Forelimb muscle (tissue), 1 donor: ENCODE results near the gene TCF3. TPM values are rescaled to one million over a fixed set of nuclear protein-coding genes. Genes with fewer than 3 reads are reported as not detected.
A peak's percentile ranks its signal among the peaks of the same experiment; 100 is the strongest.

Experiments used
- DNase-seq: peaks from one replicate; pipeline ENCODE4 v3.0.0-alpha.2; 2013; ENCODE audit warnings: low read depth
- polyA plus RNA-seq: library from polyadenylated mRNA; unstranded; fragments of 120-200 nt; gene quantifications from one replicate; pipeline ENCODE4 v1.2.1, GENCODE V29; 2013; ENCODE audit not compliant: insufficient read length

The TCF3 gene
- polyA plus RNA-seq, 1 donor = 124 TPM

DNA sequence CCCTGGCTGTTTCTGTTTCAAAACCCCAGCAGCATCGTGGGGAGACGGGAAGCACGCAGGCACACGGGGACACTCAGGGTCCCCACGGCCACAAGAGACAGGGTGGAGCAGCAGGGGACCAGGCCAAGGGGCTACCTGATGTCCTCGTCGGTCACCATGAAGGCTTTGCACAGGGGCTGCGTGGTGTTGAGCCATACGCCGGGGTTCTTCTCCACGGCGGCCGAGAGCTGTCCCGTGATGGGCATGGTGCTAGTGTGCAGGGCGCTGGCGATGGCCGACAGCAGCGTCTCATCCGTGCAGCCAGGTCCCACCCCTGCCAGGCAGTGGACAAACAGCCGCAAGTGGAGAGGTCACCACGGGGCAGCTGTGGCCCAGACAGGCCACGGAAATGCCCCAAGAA, 71.5 kb downstream of the TCF3 start:
- DNase-seq = no peak

DNA sequence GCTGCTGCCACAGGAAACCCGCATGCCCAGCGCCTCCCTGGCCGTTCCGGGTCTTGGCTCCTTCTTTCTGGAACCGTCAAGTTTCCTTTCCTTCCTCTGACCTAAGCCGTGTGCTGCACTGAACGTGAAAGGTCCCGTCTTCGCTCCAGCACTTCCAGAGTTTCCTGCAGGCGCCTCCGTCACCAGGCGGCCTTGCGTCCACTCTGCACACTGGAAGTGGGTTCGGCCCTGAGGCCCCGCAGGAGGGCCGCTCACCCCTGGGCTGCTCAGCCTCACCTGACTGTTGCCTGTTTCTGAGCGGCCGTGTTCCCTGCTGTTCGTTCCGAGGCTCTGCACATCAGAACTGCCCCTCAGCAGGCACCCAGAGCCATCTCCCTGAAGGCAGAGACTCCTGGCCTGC, 72.0 kb downstream of the TCF3 start:
- no peak for DNase-seq

DNA sequence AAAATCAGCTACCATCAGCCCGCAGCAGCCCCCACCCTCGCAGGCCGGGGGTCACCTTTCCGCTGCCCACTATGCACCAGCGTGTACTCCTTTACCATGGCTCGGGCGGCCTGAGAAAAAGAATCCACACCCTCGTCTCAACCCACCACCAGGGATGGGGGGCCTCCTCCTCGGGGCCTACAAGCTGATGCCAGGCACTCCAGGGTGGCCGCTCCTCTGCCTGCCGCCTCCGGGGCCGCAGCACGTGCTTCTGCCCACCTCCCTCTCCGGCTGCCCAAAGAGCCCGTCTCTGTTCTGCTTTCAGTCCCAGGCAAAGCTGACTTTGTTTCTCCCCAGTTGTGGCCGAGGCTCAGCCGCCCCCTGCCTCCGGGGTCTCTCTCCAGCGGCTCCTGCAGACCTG, 73.2 kb downstream of the TCF3 start:
- DNase-seq = no peak

DNA sequence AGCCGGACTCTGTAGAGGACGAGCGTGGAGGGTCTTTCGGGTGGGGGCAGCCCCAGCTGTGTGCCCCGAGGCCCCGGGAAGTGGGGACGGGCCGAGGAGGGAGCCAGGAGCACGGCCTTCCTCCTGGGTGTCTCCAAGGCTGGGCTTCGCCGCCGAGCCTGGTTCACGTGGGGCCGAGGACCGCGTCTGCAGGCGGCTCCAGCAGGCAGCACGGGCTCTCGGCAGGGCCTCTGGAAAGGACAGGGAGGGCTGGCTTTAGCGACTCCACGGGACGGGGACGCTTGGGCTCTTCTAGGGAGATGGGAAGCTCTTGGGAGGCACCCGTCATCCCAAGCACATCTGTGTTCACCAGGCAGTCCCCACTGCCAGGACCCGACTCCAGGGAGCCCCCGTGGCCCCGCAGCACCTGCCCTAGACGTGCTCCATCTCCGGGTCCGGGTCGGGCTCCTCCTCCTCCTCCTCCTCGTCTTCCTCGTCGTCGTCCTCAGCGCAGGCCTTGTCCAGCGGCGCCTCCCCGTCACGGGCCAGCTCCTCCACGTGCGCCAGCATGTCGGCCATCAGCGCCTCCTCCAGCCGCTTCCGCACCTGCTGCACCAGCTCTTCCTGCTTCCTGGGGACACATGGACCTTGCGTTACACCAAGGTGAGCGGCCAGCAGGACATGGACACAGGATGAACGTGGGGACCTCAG, 74.3 kb downstream of the TCF3 start:
- no peak for DNase-seq

DNA sequence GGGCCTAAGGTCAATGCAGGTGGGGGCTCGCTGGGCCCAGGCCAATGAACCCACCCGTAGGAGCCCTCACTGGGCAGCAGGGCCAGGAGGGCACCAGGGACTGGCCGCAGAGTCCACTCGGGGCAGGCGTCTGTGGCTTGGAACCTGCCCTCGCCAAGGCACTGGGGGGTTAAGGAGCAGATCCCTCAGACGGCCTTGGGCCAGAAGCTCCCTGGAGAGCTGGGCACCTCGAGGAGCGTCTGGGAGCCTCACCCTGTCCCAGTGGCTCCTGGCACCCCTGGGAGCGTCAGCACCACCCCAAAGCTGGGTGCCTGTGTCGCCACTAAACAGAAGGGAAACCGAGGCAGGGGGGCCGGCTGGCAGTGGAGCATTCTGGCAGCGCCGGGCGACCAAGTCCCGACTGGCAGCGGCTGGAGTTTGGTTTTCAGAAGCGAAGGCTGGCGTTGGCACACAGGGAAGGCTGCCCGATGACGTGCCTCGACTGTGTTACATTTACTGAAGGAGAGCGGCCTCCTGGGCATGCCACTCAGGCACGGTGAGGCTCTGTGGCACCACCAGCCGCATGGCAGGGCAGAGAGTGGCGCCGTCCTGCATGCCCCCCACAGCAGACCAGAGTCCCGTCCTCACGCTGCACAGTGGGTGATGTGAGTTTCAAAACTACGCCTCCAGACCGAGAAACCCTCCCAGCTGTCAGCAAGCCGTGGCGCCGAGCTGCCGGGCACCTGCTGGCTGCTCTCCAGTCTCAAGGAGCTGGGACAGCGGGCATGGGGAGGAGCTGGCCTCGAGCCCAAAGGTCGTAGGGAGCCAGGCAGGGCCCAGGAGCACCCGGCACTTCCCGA, 75.1 kb downstream of the TCF3 start:
- DNase-seq = no peak

DNA sequence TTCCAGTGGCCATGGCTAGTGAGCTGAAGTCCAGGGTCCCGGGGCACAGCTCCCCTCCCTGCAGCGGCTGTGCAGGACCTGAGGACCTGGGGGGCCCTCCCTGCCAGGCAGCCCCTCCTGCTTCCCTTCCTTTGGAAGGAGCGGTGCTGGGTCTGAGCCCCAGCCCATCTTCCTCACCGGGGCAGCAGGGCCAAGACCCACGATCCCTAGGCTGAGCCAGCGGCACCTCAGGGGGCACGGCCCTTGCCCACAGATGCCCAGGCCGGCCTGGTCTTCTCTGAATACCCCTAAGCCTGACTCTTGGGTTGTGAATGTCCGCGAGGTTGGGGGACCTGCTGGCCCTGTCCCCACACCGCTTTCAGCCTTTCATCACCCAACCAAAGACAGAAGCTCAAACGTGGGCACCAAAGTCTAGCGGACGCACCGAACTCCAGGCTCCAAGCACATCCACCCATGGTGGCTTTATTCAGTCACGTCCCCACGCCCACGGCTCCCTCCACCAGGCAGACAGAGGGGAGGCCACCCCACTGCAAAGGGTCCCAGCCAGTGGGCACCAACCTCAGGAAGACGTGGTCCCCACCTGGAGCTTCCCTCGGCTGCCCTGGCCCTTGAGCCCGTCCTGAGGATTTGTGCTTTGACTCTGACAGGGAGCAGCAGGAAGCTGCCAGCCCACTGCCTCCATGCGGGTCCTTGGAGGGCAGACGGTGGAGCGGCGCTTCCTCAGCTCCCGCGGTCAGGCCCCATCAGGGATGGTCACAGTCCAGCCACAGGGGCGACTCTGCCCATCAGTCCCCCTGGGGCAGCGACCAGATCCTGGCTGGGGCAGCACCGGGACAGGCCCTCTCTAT, 75.9 kb downstream of the TCF3 start:
- DNase-seq = no peak

DNA sequence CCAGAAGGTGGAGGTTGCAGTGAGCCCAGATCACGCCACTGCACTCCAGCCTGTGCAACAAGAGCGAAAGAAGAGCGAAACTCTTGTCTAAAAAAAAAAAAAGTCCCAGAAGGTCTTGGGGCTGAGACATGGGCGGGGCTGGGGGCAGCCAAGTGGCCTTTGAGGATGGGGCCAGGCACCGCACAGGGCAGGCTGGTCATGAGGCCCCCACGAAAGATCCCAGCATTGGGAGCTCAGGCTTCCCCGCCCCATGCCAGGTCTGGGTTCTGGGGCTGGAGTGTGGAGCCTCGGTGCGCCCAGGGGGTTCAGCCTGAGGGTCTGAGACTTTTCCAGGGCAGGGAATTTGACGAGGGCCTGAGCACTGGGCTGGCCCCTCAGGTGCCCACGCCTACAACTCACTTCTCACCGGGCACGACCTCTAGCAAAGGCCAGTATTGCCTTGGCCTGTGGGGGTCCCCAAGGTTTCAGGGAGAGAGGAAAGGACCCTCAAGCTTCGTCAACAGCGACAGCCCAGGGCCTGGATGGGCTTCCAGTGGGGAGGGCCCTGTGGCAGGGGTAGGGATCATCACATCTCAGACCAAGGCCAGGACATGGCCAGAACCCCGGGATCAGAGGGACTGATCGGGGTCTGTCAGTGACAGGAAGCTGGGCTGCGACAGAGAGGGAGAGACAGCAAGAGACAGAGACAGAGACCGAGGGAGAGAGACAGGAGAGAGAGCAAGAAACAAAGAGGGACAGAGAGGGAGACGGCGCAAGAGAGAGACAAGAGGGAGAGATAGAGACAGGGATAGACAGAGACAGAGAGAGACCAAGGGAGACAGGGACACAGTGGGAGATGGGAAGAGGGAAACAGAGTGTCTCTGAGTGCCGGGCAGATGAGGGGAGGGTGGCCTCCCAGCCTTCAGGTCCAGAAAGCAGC, 76.8 kb downstream of the TCF3 start:
- no peak for DNase-seq

DNA sequence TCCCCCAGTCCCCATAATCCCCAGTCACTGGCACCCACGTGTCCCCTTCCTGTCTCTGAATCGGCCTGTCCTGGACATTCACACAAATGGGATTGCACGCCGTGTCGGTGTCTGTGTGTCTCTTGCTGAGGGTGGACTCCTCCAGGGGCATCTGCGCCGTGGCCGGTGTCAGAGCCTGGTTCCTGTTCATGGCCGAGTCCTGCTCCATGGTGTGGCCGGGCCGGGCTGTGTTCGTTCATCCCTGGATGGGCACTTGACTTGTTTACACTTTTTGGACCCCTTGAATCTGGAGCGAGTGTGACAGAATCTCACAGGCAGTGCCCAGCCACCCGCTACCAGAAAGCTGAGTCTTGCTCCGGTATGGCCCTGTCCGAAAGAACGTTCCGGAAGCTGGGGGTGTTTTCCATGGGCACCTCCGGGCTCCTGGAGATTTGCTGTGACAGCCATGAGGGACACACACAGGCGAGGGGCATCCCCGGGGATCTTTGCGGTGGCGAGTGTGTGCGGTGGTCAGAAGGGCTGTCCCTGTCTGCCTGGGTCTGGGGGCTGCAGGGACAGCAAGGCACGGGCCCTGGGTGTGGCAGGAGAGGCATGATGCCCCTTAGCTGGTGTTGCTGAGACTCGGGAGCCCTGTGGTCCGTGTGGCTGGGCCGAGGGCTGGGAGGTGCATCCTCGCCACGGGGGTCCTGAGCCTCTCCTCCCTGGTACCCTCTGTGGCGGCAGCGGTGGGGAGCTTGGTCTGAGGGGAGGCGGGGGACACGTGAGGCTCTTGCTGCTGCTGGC, 77.9 kb downstream of the TCF3 start:
- no peak for DNase-seq

DNA sequence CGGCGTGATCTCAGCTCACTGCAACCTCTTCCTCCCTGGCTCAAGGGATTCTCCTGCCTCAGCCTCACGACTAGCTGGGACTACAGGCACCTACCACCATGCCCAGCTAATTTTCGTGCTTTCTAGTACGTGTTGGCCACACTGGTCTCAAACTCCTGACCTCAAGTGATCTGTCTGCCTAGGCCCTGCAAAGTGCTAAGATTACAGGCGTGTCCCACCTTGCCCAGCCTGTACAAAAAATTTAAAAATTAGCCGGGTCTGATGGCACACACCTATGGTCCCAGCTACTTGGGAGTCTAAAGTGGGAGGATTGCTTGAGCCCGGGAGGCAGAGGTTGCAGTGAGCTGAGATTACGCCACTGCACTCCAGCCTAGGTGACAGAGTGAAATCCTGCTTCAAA, 79.6 kb downstream of the TCF3 start:
- DNase-seq = no peak

DNA sequence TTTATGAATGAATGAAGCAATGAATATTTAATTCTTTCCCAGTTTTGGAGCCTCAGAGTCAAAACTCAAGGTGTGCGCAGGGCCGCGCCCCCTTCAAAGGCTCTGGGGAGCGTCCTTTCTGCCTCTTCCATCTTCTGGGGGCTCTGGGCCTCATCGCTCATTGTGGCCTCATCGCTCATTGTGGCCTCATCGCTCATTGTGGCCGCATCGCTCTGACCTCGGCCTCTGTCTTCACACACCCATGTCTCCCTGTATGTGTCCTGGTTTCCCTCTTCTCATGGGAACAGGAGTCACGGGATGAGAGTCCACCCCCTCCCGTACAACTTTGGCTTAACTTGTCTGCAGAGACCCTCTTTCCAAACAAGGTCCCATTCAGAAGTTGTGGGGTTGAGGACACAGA, 81.1 kb downstream of the TCF3 start:
- no peak for DNase-seq

DNA sequence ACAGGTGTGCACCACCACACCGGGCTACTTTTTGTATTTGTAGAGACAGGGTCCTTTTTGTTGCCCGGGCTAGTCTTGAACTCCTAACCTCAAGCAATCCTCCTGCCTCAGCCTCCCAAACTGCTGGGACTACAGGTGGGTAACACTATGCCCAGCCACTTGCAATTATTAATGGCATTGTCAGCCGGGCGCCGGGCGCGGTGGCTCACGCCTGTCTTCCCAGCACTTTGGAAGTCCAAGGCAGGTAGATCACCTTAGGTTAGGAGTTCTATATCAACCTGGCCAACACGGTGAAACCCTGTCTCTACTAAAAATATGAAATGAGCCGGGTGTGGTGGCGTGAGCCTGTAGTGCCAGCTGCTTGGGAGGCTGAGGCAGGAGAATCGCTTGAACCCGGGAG, 81.6 kb downstream of the TCF3 start:
- no peak for DNase-seq

DNA sequence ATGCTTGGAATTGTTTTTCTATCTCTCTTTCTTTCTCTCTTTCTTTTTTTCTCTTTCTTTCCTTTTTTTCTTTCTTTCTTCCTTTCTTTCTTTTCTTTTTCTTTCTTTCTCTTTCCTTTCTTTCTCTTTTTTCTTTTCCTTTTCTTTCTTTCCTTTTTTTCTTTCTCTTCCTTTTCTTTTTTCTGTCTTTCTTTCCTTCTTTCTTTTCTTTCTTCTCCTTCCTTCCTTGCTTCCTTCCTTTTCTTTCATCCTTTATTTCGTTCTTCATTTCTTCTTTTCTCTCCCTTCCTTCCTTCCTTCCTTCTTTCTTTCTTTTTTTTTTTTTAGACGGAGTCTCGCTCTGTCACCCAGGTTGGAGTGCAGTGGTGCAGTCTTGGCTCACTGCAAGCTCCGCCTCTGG, 82.4 kb downstream of the TCF3 start:
- no peak for DNase-seq

DNA sequence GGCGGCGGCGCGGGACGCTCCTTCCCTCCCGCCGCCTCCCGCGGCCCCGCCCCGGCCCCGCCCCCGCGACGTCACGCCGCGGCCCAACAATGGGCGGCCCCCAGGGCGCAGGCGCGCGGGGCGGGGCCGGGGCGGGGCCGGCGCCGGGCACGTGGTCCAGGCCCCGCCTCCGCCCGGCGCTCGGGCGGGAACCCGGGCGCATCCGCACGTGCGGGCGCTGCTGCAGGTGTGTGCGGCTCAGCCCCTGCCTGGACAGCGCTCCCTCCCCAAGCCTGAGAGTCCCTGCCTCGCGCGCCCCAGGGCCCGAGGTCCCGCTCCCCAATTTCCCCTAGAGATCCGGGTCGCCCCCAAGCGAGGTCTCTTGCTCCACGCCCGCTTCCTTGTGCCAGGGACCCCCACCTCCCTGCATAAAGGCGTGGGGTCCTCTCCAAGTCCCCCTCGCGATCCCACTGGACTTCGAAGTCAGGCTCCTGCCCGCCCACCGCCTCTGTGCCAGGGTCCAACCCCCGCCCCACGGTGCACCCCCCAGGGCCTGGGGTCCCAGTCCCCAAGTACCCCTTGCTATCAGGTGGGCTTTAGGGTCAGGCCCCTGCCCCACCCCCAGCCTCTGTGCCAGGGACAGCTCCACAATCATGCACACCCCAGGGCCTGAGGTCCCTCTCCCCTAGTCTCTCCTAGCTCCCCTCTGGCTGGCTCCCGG, 83.9 kb downstream of the TCF3 start, which contains the start of gene MEX3D:
Gene MEX3D (minus strand): TSS at position 6 of the 700 bp plus-strand sequence. CDS start 267 bp downstream, outside the sequence.
- no peak for DNase-seq

DNA sequence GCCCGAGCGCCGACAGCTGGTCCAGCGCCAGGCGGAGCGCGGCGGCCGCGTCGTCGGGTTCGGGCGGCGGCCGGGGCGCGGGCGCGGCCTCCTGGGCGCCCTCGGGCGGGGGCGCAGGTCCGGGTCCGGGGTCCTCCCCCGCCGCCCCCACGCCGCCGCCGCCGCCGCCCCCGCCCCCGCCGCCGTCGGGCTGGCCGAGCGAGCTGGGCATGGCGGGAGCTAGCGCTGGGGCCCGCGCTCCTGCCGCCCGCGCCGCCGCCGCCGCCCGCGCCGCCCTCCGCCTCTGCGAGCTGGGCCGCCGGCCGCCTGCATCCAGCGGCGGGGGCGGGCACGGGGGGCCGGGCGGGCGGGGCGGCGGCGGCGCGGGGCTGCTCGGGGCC, 84.6 kb downstream of the TCF3 start:
- no peak for DNase-seq

DNA sequence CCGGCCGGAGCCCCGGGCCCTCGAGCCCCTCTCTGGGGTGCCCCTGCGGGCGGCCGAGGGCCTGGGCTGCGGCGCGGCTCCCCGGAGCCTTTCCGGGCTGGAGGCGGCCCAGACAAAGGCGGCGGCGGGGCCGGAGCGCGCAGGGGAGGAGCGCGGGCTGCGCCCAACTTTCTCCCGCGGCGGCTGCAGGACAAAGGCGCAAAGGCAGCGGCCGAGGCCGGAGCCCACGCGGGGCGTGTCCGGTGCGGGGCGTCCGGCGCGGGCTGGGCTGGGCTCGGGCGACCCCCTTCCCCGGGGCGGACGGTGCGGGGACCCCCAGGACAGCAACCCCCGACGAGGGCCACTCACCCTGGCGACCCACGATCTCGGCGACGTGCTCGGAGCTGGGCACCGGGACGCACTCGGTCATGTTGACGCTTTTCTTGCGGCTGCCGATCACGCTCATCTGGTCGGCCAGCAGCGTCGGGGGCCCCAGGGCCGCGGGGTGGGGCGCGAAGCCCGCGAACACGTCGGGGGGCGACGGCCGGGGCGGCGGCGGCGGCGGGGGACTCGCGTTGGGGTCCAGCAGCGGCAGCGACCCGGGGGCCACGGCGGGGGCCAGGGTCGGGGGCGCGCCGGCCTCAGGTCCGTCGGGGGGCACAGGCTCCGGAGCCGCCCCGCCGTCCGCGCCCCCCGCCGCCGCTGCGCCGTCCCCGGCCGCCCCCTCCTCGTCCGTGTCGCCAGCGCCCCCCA, 85.1 kb downstream of the TCF3 start:
- no peak for DNase-seq

DNA sequence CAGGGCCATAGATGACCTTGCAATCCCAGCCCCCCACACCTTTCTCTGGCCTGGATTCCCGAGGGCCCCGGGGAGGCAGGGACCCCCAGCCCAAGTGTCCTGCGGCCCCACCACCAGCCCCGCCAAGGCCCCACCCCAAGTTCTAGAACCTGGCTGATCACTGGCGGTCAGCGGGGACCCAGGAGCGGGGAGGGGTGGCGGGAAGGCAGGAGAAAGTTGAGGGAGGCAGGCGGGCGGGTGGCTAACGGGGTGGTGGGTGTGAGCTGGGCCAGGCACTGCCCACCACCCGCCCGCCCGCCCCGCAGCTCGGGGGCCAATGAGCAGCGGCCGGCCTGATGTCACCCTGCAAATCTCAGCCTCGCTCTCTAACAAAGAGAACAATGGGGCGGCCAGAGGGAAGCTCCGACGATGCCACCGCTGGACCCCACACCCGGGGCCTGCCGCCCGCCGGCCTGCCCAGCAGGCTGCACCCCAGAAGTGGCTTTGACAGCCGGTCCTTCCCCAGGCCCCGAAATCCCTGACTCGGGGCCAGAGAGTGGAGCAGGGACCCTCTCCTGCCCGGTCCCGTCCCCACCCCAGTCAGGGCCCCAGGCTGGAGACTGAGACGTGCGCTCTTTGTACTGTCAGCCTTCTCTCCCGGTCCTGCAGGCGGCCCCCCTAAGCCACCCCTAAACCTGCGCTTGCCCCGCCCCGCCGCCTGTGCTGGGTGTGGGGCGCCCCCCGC, 85.9 kb downstream of the TCF3 start:
- DNase-seq = peak; percentile 47

DNA sequence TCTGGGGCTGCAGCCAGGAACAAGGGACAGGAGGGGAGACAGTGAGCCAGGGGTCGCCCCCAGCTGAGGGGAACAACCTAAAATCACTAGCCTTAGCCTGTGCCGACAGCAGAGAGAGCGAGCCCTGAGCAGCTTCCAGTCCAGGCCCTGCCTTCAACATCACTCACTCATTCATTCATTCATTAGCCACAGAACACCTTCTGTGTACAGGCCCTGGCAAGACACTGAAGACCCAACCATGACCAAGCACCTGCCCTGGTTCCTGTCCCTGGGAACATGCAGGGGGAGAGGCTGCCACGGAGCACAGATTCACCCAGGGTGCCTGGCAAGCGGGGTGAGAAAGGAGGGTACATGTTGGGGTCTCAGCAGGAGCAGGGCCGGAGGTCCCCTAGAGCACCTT, 89.2 kb downstream of the TCF3 start:
- DNase-seq = no peak

DNA sequence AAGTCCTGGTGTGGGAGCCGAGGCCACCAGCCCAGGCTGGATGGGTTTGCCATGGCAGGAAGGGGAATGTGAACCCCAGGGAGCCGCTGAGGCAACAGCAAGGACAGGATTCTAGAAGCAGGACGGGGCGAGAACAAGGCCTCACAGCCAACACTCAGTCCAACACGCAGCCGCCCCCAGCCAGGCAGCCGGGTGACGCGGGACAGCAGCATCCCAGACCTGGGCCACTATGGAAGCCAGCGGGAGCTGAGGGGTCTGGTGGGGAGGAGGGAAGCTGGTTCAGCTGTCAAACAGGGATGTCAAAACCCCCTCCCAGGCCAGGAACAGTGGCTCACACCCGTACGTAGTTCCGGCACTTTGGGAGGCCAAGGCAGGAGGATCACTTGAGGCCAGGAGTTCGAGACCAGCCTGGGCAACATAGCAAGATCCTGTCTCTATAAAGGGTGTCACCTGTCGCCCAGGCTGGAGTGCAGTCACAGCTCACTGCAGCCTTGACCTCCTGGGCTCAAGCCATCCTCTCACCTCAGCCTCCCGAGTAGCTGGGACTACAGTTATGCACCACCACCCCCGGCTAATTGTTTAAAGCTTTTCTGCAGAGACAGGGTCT, 91.1 kb downstream of the TCF3 start:
- DNase-seq = no peak
